Right forelimb (tissue), 1 donor: Measurements from ENCODE around the gene ZFTA.
"Not testable (repeated sequence)": the region's sequence is repeated elsewhere in the genome, so short reads cannot be mapped to it uniquely, and the experiment has no call there.

Experiments used
- DNase-seq: peaks from one replicate; pipeline ENCODE4 v3.0.0-alpha.2; 2018

Gene ZFTA

GRCh38 chr11:63771741-63772318 is 3.3 kb upstream of the ZFTA start:
- not testable (repeated sequence) for DNase-seq

GRCh38 chr11:63770763-63771162 is 2.2 kb upstream of the ZFTA start:
- no peak for DNase-seq

- no peak for DNase-seq
Measured at GRCh38 chr11:63769714-63770455, 1.3 kb upstream of the ZFTA start.

GRCh38 chr11:63769042-63769713 is 603 bp upstream of the ZFTA start:
- peak; percentile 62 for DNase-seq

GRCh38 chr11:63767565-63768236 is 874 bp downstream of the ZFTA start:
- DNase-seq = peak; percentile 75

- DNase-seq = no peak
Measured at GRCh38 chr11:63767267-63767564, 1.4 kb downstream of the ZFTA start.

- DNase-seq = no peak
Measured at GRCh38 chr11:63766531-63767235, 1.9 kb downstream of the ZFTA start.

GRCh38 chr11:63765688-63766241 is 2.8 kb downstream of the ZFTA start:
- DNase-seq = no peak

GRCh38 chr11:63764679-63765647 is 3.6 kb downstream of the ZFTA start:
- DNase-seq = no peak

GRCh38 chr11:63764340-63764678 is 4.3 kb downstream of the ZFTA start:
- no peak for DNase-seq

GRCh38 chr11:63763496-63764339 is 4.9 kb downstream of the ZFTA start:
- DNase-seq = peak; percentile 58

- peak; percentile 81 for DNase-seq
Measured at GRCh38 chr11:63762654-63763495, 5.7 kb downstream of the ZFTA start.

- peak; percentile 63 for DNase-seq
Measured at GRCh38 chr11:63761931-63762653, 6.5 kb downstream of the ZFTA start.

- no peak for DNase-seq
Measured at GRCh38 chr11:63761188-63761587, 7.4 kb downstream of the ZFTA start.

- no peak for DNase-seq
Measured at GRCh38 chr11:63760487-63761079, 8.0 kb downstream of the ZFTA start.

- DNase-seq = no peak
Measured at GRCh38 chr11:63756919-63757761, 11.4 kb downstream of the ZFTA start.

GRCh38 chr11:63749624-63750023 is 19.0 kb downstream of the ZFTA start:
- DNase-seq = no peak

- no peak for DNase-seq
Measured at GRCh38 chr11:63747011-63747410, 21.6 kb downstream of the ZFTA start.
